CD4-positive, alpha-beta T cell treated with Interleukin-12 subunit alpha and Interleukin-12 subunit beta, for 1 hour (primary cell): ENCODE measurements around the gene CLPSL2.
A peak's percentile ranks its signal among the peaks of the same experiment; 100 is the strongest.

ENCODE experiments used
- DNase-seq: peaks from one replicate; pipeline ENCODE4 v3.0.0-alpha.2; 2020

Gene CLPSL2

DNA sequence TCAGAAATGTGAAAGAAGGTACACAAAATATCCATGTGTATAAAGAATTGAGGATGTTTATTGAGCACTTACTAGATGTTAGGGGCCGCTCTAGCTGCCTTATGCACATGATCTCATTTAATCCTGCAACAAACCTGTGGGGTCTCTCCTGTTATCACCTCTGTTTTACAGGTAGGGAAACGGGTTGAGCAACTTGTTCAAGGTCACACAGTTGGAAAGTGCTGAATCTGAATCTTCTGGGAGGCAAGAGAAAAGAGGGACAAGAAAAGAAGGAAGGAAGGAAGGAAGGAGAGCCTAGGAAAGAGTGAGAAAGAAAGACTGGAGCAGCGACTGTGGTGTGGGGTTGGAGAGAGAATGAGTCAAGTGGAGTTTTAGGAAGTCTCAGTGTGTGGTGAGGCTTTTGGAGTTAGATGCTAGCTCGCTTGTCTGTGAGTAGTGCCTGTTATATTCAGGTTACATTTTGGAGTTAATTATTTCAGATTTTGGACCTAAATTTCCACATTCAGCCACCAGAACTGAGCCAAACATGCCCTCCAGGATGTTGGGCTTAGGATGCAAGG, 12.1 kb downstream of the CLPSL2 start:
- DNase-seq = no peak

DNA sequence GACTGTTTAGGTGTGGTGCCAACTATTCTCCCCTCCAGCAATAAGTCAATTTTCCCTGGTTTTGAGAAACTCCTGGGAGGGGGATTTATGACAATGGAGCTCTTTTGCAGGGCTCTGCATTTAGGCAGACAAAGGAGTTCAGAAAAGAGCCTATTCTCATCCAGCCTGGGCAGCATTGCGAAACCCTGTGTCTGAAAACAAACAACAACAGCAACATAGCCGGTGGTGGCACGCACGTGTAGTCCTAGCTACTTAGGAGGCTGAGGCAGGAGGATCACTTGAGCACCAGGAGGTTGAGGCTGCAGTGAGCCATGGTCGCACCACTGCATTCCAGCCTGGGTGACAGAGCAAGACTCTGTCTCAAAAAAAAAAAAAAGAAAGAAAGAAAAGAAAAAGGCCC, 14.3 kb downstream of the CLPSL2 start:
- DNase-seq = no peak

DNA sequence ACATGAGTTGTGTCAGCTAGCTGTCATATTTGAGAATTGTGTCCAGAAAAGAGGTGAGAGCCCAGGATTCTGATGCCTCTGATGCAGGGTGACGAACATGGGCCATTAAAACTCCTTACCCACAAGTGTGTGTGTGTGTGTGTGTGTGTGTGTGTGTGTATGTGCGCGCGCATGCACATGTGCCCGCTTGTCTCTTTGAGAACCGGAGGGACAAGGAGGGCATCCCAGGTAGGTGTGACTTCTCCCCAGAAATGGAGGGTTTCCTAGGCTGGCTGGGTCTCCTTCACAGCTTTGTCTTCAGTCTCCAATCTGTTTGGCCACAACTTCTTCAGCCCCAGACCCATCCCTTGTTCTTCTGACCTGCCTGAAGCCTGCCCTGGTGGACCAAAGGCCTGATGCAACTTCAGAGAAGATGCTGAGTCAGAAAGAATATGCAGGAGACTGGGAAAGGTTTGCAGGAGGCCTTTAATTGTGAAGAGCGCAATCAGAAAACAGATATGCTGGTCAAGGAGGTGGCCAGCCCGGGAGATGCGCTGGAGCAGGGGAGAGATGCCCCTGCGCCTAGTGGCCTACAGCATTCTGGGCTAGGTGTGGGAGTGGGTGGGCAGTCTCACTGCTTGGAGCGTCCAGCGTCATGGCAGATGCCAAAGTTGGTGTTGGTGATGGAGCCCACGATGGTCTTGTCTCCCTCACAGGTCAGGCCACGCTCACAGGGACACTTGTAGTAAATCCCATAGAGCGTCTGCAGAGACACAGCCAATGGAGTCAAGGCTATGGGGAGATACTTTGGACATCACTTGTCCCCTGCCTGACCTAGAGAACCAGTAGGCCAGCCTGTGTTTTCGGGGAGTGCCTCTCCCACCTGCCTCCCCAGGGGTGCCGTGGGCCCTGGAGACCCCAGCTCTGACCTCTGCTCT, 18.4 kb downstream of the CLPSL2 start:
- DNase-seq = no peak

DNA sequence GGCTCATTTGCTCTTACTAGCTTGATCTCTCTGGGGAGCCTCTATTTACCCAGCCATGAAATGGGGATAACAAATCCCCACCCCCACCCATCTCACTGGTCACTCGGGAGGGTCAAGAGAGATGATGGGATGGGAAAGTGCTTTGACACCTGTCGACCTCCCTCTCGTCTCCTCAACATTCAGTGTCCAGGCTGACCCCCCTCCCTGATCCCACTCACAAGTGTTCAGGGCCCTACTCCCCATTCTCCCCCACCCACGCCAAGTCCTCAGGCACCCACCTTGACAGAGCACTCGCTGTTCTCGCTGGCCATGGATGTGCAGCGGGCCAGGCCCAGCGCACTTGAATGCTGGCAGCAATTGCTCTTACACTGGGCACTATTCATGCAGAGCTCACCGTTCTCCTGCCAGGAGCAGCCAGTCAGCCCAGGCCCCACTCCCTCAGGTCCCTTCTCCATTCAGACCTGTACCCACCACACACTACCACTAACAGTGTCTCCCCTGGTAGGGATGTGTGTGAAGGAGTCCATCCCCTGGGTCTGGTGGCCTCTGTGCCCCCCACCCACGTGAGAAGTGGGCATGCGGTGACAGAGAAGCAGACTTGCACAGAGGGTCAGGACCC, 19.2 kb downstream of the CLPSL2 start:
- no peak for DNase-seq

DNA sequence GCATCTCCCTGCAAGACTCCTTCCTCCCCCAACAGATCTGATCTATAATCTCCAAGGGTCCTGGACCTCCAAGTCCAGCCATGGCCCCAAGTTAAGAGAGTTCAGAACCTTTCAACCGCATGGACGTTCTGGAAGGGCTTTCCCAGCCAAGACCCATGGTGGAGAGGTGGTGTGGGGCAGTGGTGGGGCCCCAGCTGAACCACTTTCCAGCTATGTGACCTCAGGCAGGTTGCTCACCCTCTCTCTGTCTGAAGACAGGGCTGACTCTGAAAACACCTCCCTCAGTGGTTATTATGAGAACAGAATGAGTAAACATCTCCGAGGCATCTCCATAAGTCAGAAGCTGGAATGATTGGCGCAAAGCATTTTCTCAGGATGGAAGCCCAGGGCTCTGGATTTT, 19.8 kb downstream of the CLPSL2 start:
- DNase-seq = no peak

DNA sequence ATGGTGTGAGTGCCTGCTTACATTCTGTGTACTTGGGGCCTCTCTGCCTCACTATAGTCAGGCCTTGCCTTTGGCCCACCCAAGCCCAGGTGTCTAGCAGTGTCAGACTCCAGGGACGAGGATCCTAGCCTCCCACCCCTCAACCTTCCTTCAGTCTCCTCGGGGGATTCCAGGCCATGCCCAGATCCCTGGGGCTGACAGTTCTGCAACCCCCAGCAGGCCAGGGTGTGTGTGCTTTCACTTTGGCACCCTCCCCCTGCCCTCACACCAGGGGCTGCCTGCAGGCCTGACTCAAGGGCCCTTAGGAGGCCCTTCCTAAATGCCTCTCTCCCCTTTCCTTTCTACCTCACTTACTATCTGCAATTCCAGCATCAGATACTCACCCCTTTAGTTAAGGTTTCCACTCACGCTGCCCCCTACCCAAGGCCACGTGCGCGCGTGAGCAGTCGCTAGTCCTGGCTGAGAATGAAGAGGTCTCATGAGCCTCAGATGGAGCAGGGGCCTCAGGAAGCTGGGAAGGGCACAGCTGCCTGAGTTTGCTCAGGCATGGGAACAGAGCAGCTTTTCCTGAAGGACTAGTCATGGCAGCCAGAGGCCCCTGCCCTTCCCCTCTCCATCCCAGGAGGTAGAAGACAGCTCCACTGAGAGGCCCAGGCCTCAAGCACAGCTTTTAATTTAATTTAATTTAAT, 21.6 kb downstream of the CLPSL2 start:
- DNase-seq = no peak

GRCh38 chr6:35798706-35799105, 22.3 kb downstream of the CLPSL2 start:
- DNase-seq = no peak

DNA sequence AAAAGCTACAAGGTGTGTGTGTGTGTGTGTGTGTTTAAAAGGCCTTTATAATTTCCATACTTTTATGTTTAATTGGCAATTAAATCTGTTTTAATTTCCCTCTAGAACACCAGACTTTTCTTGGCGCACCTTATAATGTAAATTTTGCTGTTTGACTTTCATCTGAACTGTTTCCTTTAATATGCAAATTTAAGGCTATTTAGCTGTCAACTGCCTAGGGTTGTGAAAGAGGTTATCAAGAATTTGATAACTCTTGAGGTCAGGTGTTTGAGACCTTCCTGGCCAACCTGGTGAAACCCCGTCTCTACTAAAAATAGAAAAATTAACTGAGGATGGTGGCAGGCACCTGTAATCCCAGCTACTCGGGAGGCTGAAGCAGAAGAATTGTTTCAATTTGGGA, 24.8 kb downstream of the CLPSL2 start:
- no peak for DNase-seq

DNA sequence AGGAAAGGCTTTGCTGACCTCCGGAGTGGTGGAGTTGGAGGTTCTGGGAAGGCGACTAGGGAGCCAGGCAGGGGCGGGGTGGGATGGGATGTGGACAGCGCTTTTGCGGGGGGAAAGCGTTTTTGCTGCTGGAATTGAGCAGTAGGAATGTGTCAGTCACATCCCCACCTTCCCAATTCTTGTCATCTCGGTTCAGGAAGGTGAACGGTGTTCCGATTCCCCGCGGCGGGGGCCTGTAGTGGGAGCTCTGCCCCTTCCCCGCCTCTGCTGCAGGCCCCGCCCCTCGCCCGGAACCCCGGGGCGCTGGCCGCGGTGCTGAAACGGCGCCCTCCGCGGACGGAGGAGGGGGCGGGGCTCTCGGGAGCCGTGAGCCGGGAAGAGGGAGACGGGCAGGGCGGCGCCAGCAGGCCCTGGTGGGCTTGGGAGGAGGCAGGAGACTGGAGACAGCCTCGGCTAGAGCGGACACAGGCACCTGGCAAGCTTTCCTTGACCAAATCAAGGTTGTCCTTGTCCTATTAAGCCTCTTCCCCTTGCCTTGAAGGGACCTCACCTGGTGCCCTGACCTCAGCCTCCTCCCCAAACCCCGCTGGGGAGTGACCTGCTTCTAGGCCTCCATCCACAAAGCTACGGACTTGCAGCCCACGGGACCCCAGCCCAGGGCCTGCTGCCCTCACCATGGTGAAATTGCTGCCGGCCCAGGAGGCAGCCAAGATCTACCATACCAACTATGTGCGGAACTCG, 28.8 kb downstream of the CLPSL2 start, which contains the start of gene LHFPL5:
Gene LHFPL5 (plus strand): TSS at position 357 of the 741 bp plus-strand sequence. CDS start 319 bp downstream, at position 676.
- DNase-seq = peak; percentile 31

DNA sequence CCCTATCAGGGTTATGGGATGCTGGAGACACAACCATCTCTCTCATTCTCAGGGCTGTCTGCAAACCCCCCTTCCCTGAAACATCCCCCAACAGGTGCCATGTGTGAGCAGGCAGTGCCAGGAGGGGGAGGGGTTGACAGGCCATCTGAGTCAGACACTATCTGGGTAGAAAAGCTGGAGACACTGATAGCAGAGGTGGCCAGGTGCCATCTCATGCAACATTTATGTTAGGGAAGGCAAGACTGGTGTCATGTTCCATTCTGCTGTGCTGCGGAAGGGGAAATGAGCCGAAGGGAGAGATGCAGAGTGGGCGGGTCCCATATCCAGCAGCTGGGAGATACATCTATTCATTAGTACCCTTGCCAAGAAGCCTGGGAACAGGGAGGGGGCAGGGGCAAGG, 32.3 kb downstream of the CLPSL2 start:
- DNase-seq = no peak

DNA sequence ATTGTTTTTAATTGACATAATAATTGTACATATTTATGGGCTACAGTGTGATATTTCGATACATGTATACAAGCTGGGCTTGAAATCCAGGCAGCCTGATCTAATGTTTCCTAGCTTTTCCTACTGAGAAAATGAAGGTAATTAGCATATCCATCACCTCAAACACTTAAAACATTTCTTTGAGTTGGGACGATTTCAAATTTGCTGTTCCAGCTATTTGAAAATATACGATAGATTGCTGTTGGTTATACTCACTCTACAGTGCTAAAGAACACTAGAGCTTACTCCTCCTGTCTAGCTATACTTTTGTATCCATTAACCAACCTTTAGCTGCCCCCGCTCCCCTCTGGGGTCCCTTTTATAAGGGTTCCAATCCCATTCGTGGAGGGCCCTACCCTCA, 33.4 kb downstream of the CLPSL2 start:
- no peak for DNase-seq

GRCh38 chr6:35810971-35811698, 34.7 kb downstream of the CLPSL2 start:
- DNase-seq = no peak

DNA sequence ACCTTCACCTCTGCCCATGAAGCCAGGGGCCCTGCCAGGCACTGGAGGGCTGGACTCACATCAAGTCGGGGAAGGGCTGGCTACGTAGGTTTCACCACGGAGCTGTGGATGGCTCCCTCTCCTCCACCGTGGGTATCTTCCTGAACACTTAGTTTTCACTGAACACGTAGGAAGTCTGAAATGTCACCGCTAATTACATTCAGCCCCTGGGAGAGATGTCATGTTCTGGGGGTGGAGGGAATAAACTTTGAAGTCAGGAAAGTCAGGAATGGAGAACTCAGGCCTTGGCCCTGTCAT, 35.2 kb downstream of the CLPSL2 start:
- DNase-seq = no peak

DNA sequence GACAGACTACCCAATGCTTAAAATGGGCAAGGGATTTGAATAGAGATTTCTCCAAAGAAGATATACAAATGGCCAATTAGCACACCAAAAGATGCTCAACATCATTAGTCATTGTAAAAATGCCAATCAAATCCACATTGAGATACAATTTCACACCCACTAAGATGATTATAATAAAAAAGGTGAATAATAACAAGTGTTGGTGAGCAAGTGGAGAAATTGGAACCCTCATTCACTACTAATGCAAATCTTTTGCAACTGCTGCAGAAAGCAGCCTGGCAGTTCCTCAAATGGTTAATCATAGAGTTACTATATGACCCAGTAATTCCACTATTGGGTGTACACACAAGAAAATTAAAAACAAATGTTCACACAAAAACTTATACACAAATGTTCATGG, 41.1 kb downstream of the CLPSL2 start:
- no peak for DNase-seq

GRCh38 chr6:35823601-35824000, 47.2 kb downstream of the CLPSL2 start:
- DNase-seq = no peak

GRCh38 chr6:35824552-35825192, 48.3 kb downstream of the CLPSL2 start:
- no peak for DNase-seq
